CD4-positive, alpha-beta memory T cell (primary cell): ENCODE results near the gene TAS1R3. TPM values are rescaled to one million over a fixed set of nuclear protein-coding genes. Genes with fewer than 3 reads are reported as not detected.

Experiments
- CTCF ChIA-PET: fragments of 350-600 bp; sonication (Branson Sonifier 250); formaldehyde crosslinking; loops from one replicate; lab custom pipeline; 2021; ENCODE audit warnings: inconsistent platforms; ENCODE audit not compliant: partially characterized antibody; lab: Charles Lee
- POLR2A ChIA-PET: fragments of 350-600 bp; sonication (Branson Sonifier 250); formaldehyde crosslinking; loops from one replicate; lab custom pipeline; 2021; ENCODE audit not compliant: partially characterized antibody; lab: Charles Lee
- DNase-seq, 5 donors: peaks; one replicate each; pipeline versions ENCODE4 v3.0.0 to v3.0.0-alpha.2; 2020 to 2022; ENCODE audit warnings: mixed read lengths in 1 of 5
- H3K27ac ChIP-seq: one replicate; pipeline ENCODE4 v1.7.0; 2013; ENCODE audit warnings: low read depth, low read length
- H3K27me3 ChIP-seq: 2 replicates; pipeline ENCODE4 v1.7.0; 2013; ENCODE audit warnings: mild to moderate bottlenecking, low read length, moderate library complexity; ENCODE audit not compliant: insufficient read depth
- H3K36me3 ChIP-seq: 2 replicates; pipeline ENCODE4 v1.7.0; 2013; ENCODE audit warnings: mild to moderate bottlenecking, low read length, moderate library complexity; ENCODE audit not compliant: insufficient read depth
- H3K4me1 ChIP-seq: 2 replicates; pipeline ENCODE4 v1.7.0; 2013; ENCODE audit warnings: mild to moderate bottlenecking, low read length, moderate library complexity; ENCODE audit not compliant: insufficient read depth
- H3K4me3 ChIP-seq, 2 donors: one replicate each; pipeline ENCODE4 v1.7.0; 2013; ENCODE audit warnings: low read length in 2 of 2, mild to moderate bottlenecking in 1 of 2
- H3K9me3 ChIP-seq, 2 donors: one replicate each; pipeline ENCODE4 v1.7.0; 2013; ENCODE audit warnings: low read length in 2 of 2, control low read depth in 1 of 2; ENCODE audit not compliant: control insufficient read depth in 1 of 2
- H3K27ac Mint-ChIP-seq, 7 donors: one replicate each; pipeline ENCODE4 v1.8.0; 2020 to 2021; ENCODE audit warnings: mixed read lengths in 7 of 7, mild to moderate bottlenecking in 6 of 7, inconsistent platforms in 3 of 7, moderate library complexity in 3 of 7
- H3K27me3 Mint-ChIP-seq, 2 donors: one replicate each; pipeline ENCODE4 v1.8.0; 2020 to 2021; ENCODE audit warnings: mixed read lengths in 2 of 2
- H3K36me3 Mint-ChIP-seq, 2 donors: one replicate each; pipeline ENCODE4 v1.8.0; 2020 to 2021; ENCODE audit warnings: mixed read lengths in 2 of 2, inconsistent platforms in 1 of 2, mild to moderate bottlenecking in 1 of 2
- H3K4me1 Mint-ChIP-seq, 4 donors: one replicate each; pipeline ENCODE4 v1.8.0; 2020 to 2021; ENCODE audit warnings: mixed read lengths in 4 of 4, mild to moderate bottlenecking in 1 of 4
- H3K4me3 Mint-ChIP-seq, 8 donors: one replicate each; pipeline ENCODE4 v1.8.0; 2020 to 2021; ENCODE audit warnings: mixed read lengths in 8 of 8, mild to moderate bottlenecking in 7 of 8, moderate library complexity in 6 of 8, inconsistent platforms in 3 of 8
- H3K9me3 Mint-ChIP-seq, 8 donors: one replicate each; pipeline ENCODE4 v1.8.0; 2020 to 2021; ENCODE audit warnings: mixed read lengths in 8 of 8, mild to moderate bottlenecking in 5 of 8, inconsistent platforms in 3 of 8, moderate library complexity in 1 of 8
- intact Hi-C: fragments of 100-400 bp; cut with micrococcal nuclease; formaldehyde crosslinking; loops from one replicate; pipeline ENCODE4 v1.15.1; 2023
- polyA plus RNA-seq, 2 donors: library from polyadenylated mRNA; unstranded; fragments of 300-500 nt; fragmentation: Illumina TruSeq; gene quantifications; one replicate each; pipeline ENCODE4 v1.2.3, GENCODE V29; 2021
- total RNA-seq, 2 experiments: library from RNA; stranded (reverse); gene quantifications; one replicate each; pipeline ENCODE4 v1.2.3, GENCODE V29; 2021

The TAS1R3 gene
- total and polyA plus RNA-seq, 4 experiments from 2014 or later: 0.47 to 1.5 (median 1.5) TPM; not detected in 1

- peaks cover 6 to 44% (median 26%) of the 10 kb centered on the region in 4 donors for H3K4me1 Mint-ChIP-seq
- no peaks in the 10 kb centered on the region for H3K9me3 Mint-ChIP-seq
- intact Hi-C loops: loop anchor here (1.0 to 2.0 kb wide), 6 partner anchors 24 to 259 kb away; partner anchors contain the start of genes C1orf159, CCNL2, CPTP and INTS11
- H3K9me3 ChIP-seq: no peaks in the 10 kb centered on the region
- ChIA-PET CTCF (interaction anchor here (1.1 to 1.6 kb wide), 5 partner anchors 24 to 239 kb away, joined by 3 to 6 read pairs (median 5); partner anchors contain the start of gene CCNL2), POLR2A (interaction anchor here (0.6 to 10.2 kb wide), 26 partner anchors 10 to 880 kb away, joined by 3 to 149 read pairs (median 4); partner anchors contain the start of genes B3GALT6, C1orf159, CCNL2 and ISG15)
- H3K27ac Mint-ChIP-seq: peak within 1 kb of the TSS in 6 of 7 donors; percentile 93 to 99 (median 98)
- H3K27ac ChIP-seq: peak within 1 kb of the TSS; percentile 88
- no peaks in the 10 kb centered on the region for H3K27me3 ChIP-seq
- peak within 1 kb of the TSS; percentile 42 to 73 for H3K4me3 ChIP-seq
- H3K36me3 ChIP-seq: no peaks in the 10 kb centered on the region
- peaks cover 46% of the 10 kb centered on the region for H3K4me1 ChIP-seq
- peaks cover 0 to 16% of the 10 kb centered on the region in 2 donors for H3K36me3 Mint-ChIP-seq
- H3K27me3 Mint-ChIP-seq: no peaks in the 10 kb centered on the region
- DNase-seq: peak; percentile 95 to 98 (median 97)
- H3K4me3 Mint-ChIP-seq: peak within 1 kb of the TSS; percentile 86 to 96 (median 92)
These were observed 44.0 kb downstream of the TAS1R3 start, which contains the start of gene AURKAIP1 for GRCh38 chr1:1374929-1375662. AURKAIP1 (minus strand) TSS chr1:1375207; CDS start chr1:1374756, 451 bp downstream.

GRCh38 chr1:1376551-1377226, 45.6 kb downstream of the TAS1R3 start:
- Mint-ChIP-seq H3K27me3 (no peaks in the 10 kb centered on the region), H3K4me1 (peaks cover 6 to 29% (median 15%) of the 10 kb centered on the region in 4 donors), H3K27ac (peak overlapping the region in 4 of 7 donors; percentile 43 to 82 (median 56)), H3K9me3 (no peaks in the 10 kb centered on the region), H3K36me3 (peaks cover 0 to 12% of the 10 kb centered on the region in 2 donors), H3K4me3 (peak overlapping the region in 7 of 8 donors; percentile 20 to 93 (median 53))
- ChIA-PET CTCF (no interaction called here), POLR2A (interaction anchor here (0.7 to 10.2 kb wide), 8 partner anchors 10 to 479 kb away, joined by 3 to 149 read pairs (median 8); partner anchors contain the start of genes CCNL2 and MRPL20)
- intact Hi-C loops: no loop called here
- Histone ChIP-seq H3K27me3 (no peaks in the 10 kb centered on the region), H3K27ac (no peak overlapping the region), H3K9me3 (no peaks in the 10 kb centered on the region), H3K4me1 (peaks cover 34% of the 10 kb centered on the region), H3K4me3 (no peak overlapping the region), H3K36me3 (no peaks in the 10 kb centered on the region)
- no peak for DNase-seq

- Histone ChIP-seq H3K27ac (no peak overlapping the region), H3K27me3 (no peaks in the 10 kb centered on the region), H3K9me3 (no peaks in the 10 kb centered on the region), H3K36me3 (no peaks in the 10 kb centered on the region), H3K4me1 (peaks cover 24% of the 10 kb centered on the region), H3K4me3 (no peak overlapping the region)
- POLR2A ChIA-PET: interaction anchor here (0.6 to 10.2 kb wide), 6 partner anchors 12 to 545 kb away, joined by 3 to 149 read pairs (median 4); partner anchors contain the start of genes CCNL2, MRPL20, TAS1R3 and TTLL10
- H3K27me3 Mint-ChIP-seq: no peaks in the 10 kb centered on the region
- intact Hi-C loops: no loop called here
- peaks cover 0 to 12% of the 10 kb centered on the region in 2 donors for H3K36me3 Mint-ChIP-seq
- CTCF ChIA-PET: no interaction called here
- no peaks in the 10 kb centered on the region for H3K9me3 Mint-ChIP-seq
- no peak for DNase-seq
- H3K4me3 Mint-ChIP-seq: no peak overlapping the region
- H3K27ac Mint-ChIP-seq: no peak overlapping the region
- H3K4me1 Mint-ChIP-seq: peaks cover 5 to 25% (median 12%) of the 10 kb centered on the region in 4 donors
These were observed 46.6 kb downstream of the TAS1R3 start for GRCh38 chr1:1377540-1378205.

- ChIA-PET POLR2A (interaction anchor here (1.0 kb wide), 1 partner anchor 10 kb away, joined by 3 read pairs; no protein-coding TSS in a partner anchor), CTCF (no interaction called here)
These were observed 49.8 kb downstream of the TAS1R3 start for GRCh38 chr1:1380860-1381259.

GRCh38 chr1:1381294-1381693, 50.2 kb downstream of the TAS1R3 start:
- no peak for DNase-seq
- no peak overlapping the region for H3K27ac Mint-ChIP-seq
- H3K27me3 Mint-ChIP-seq: no peaks in the 10 kb centered on the region
- Histone ChIP-seq H3K4me3 (no peak overlapping the region), H3K27ac (no peak overlapping the region), H3K36me3 (peaks cover 7% of the 10 kb centered on the region), H3K4me1 (peaks cover under 1% of the 10 kb centered on the region), H3K27me3 (no peaks in the 10 kb centered on the region), H3K9me3 (no peaks in the 10 kb centered on the region)
- POLR2A ChIA-PET: interaction anchor here (0.7 to 1.0 kb wide), 2 partner anchors 9 to 18 kb away, joined by 3 read pairs; partner anchors contain the start of gene CCNL2
- H3K9me3 Mint-ChIP-seq: no peaks in the 10 kb centered on the region
- intact Hi-C loops: no loop called here
- H3K4me3 Mint-ChIP-seq: no peak overlapping the region
- H3K4me1 Mint-ChIP-seq: peaks cover 0 to under 1% (median 0%) of the 10 kb centered on the region in 4 donors
- CTCF ChIA-PET: no interaction called here
- H3K36me3 Mint-ChIP-seq: peaks cover 3 to 7% of the 10 kb centered on the region in 2 donors

More at GRCh38 chr1:1380860-1381259, 49.8 kb downstream of the TAS1R3 start:
- Histone ChIP-seq H3K36me3 (peaks cover 2% of the 10 kb centered on the region), H3K27ac (no peak overlapping the region), H3K4me1 (peaks cover 5% of the 10 kb centered on the region), H3K4me3 (no peak overlapping the region), H3K27me3 (no peaks in the 10 kb centered on the region), H3K9me3 (no peaks in the 10 kb centered on the region)
- no peak for DNase-seq
- no peaks in the 10 kb centered on the region for H3K27me3 Mint-ChIP-seq
- H3K36me3 Mint-ChIP-seq: peaks cover 0 to 3% of the 10 kb centered on the region in 2 donors
- H3K4me1 Mint-ChIP-seq: peaks cover 0 to 4% (median 0%) of the 10 kb centered on the region in 4 donors
- no peaks in the 10 kb centered on the region for H3K9me3 Mint-ChIP-seq
- intact Hi-C loops: no loop called here
- H3K27ac Mint-ChIP-seq: no peak overlapping the region
- H3K4me3 Mint-ChIP-seq: no peak overlapping the region
